Measurements from ENCODE around the gene PRKCE. TPM values are rescaled to one million over a fixed set of nuclear protein-coding genes. Genes with fewer than 3 reads are reported as not detected.

The PRKCE gene
- polyA plus RNA-seq, 3 donors, result 1.3 to 7.7 (median 2.3) TPM

- peaks cover 16 to 19% of the 10 kb centered on the region in 2 donors for H3K36me3 Mint-ChIP-seq
- Histone ChIP-seq H3K9me3 (replicated peaks in 1 of 2; ENCODE audit: control insufficient read depth in 1 of 2, insufficient read depth in 1 of 2, low read length in 2 of 2) (no peaks in the 10 kb centered on the region), H3K27ac (ENCODE audit: low read depth in 1 of 2, low read length in 2 of 2) (no peak overlapping the region), H3K27me3 (ENCODE audit: control insufficient read depth in 2 of 2, insufficient read depth in 2 of 2, low read length in 2 of 2) (no peaks in the 10 kb centered on the region), H4K20me1 (ENCODE audit: insufficient read depth, low read length) (no peaks in the 10 kb centered on the region), H2AFZ (ENCODE audit: insufficient read depth, low read depth, low read length, poor library complexity, severe bottlenecking) (no peak overlapping the region), H3K36me3 (replicated peaks in 1 of 2; ENCODE audit: control insufficient read depth in 1 of 2, insufficient read depth in 2 of 2, low read length in 2 of 2) (no peaks in the 10 kb centered on the region), H3K4me3 (replicated peaks in 1 of 3; ENCODE audit: low read depth in 2 of 3, low read length in 3 of 3) (no peak overlapping the region), H3K79me2 (ENCODE audit: insufficient read depth, low read length) (no peaks in the 10 kb centered on the region), H3K9ac (ENCODE audit: insufficient read depth, low read length, poor library complexity, severe bottlenecking) (no peak overlapping the region), H3K4me2 (replicated peaks; ENCODE audit: extremely low read depth, low read length, poor library complexity, severe bottlenecking) (no peak overlapping the region), H3K4me1 (ENCODE audit: control insufficient read depth in 1 of 2, insufficient read depth in 2 of 2, low read length in 2 of 2) (no peaks in the 10 kb centered on the region)
- H3K9me3 Mint-ChIP-seq, result no peaks in the 10 kb centered on the region
- peaks cover 0 to 3% (median 1%) of the 10 kb centered on the region in 3 donors for H3K27me3 Mint-ChIP-seq (ENCODE audit: low read depth in 3 of 3)
- no peak for DNase-seq
- no peak overlapping the region for H3K4me3 Mint-ChIP-seq
- intact Hi-C loops (cut with micrococcal nuclease), result no loop called here
- TF ChIP-seq CTCF (IDR thresholded peaks at IDR 0.05), result no peak
- H3K4me1 Mint-ChIP-seq, result no peaks in the 10 kb centered on the region
- H3K27ac Mint-ChIP-seq, result no peak overlapping the region
- 100% methylated on average over 1 of the region's 1 CpG for WGBS (ENCODE audit: insufficient coverage)
Observed at GRCh38 chr2:46025676-46026075, 374.2 kb downstream of the PRKCE start.

- peaks cover 12 to 19% of the 10 kb centered on the region in 2 donors for H3K36me3 Mint-ChIP-seq
- no peaks in the 10 kb centered on the region for H3K9me3 ChIP-seq (replicated peaks in 1 of 2; ENCODE audit: control insufficient read depth in 1 of 2, insufficient read depth in 1 of 2, low read length in 2 of 2)
- no peak for TF ChIP-seq CTCF (IDR thresholded peaks at IDR 0.05)
- H3K27me3 ChIP-seq (ENCODE audit: control insufficient read depth in 2 of 2, insufficient read depth in 2 of 2, low read length in 2 of 2), result no peaks in the 10 kb centered on the region
- no peak overlapping the region for H3K27ac ChIP-seq (ENCODE audit: low read depth in 1 of 2, low read length in 2 of 2)
- peaks cover 0 to 3% (median 1%) of the 10 kb centered on the region in 3 donors for H3K27me3 Mint-ChIP-seq (ENCODE audit: low read depth in 3 of 3)
- H3K9ac ChIP-seq (ENCODE audit: insufficient read depth, low read length, poor library complexity, severe bottlenecking), result no peak overlapping the region
- no peaks in the 10 kb centered on the region for H3K79me2 ChIP-seq (ENCODE audit: insufficient read depth, low read length)
- no peaks in the 10 kb centered on the region for H3K4me1 ChIP-seq (ENCODE audit: control insufficient read depth in 1 of 2, insufficient read depth in 2 of 2, low read length in 2 of 2)
- intact Hi-C loops (cut with micrococcal nuclease), result no loop called here
- no peaks in the 10 kb centered on the region for H3K9me3 Mint-ChIP-seq
- DNase-seq, result no peak
- H3K4me3 ChIP-seq (replicated peaks in 1 of 3; ENCODE audit: low read depth in 2 of 3, low read length in 3 of 3), result no peak overlapping the region
- H4K20me1 ChIP-seq (ENCODE audit: insufficient read depth, low read length), result no peaks in the 10 kb centered on the region
- WGBS (ENCODE audit: insufficient coverage), result 100% methylated on average over 1 of the region's 1 CpG
- no peaks in the 10 kb centered on the region for H3K4me1 Mint-ChIP-seq
- H2AFZ ChIP-seq (ENCODE audit: insufficient read depth, low read depth, low read length, poor library complexity, severe bottlenecking), result no peak overlapping the region
- H3K36me3 ChIP-seq (replicated peaks in 1 of 2; ENCODE audit: control insufficient read depth in 1 of 2, insufficient read depth in 2 of 2, low read length in 2 of 2), result no peaks in the 10 kb centered on the region
- no peak overlapping the region for H3K4me2 ChIP-seq (replicated peaks; ENCODE audit: extremely low read depth, low read length, poor library complexity, severe bottlenecking)
- no peak overlapping the region for H3K4me3 Mint-ChIP-seq
- H3K27ac Mint-ChIP-seq, result no peak overlapping the region
Observed at GRCh38 chr2:46026431-46026830, 375.0 kb downstream of the PRKCE start.
